Measurements from ENCODE around the gene NPHP4. TPM values are rescaled to one million over a fixed set of nuclear protein-coding genes. Genes with fewer than 3 reads are reported as not detected.
"Not testable (repeated sequence)": the region's sequence is repeated elsewhere in the genome, so short reads cannot be mapped to it uniquely, and the experiment has no call there.

NPHP4 gene
- total and polyA plus RNA-seq, 2 donors = 2.5 to 4.2 TPM

- peak overlapping the region; percentile 50 to 51 for H3K4me3 ChIP-seq (ENCODE audit: low read length in 2 of 2)
- 12% methylated on average over 10 of the region's 10 CpGs for WGBS
- peaks cover 0 to 2% of the 10 kb centered on the region in 2 donors for H3K27me3 ChIP-seq (ENCODE audit: control insufficient read depth in 2 of 2, insufficient read depth in 1 of 2, low read length in 1 of 2)
- H3K9me3 ChIP-seq (ENCODE audit: control insufficient read depth in 2 of 2, insufficient read depth in 1 of 2, low read length in 1 of 2) = no peaks in the 10 kb centered on the region
- peak in 2 of 9 donors; percentile 26 to 27 for DNase-seq (ENCODE audit: low read depth in 6 of 9, low spot score in 9 of 9)
- peak overlapping the region; percentile 89 to 90 for H3K27ac ChIP-seq (ENCODE audit: low read depth in 1 of 2, low read length in 1 of 2)
- peaks cover 33 to 37% of the 10 kb centered on the region in 2 donors for H3K4me1 ChIP-seq (ENCODE audit: control insufficient read depth in 2 of 2, insufficient read depth in 2 of 2, low read length in 2 of 2)
- H3K36me3 ChIP-seq (ENCODE audit: control insufficient read depth in 2 of 2, insufficient read depth in 2 of 2, low read length in 1 of 2) = peaks cover 0 to 8% of the 10 kb centered on the region in 2 donors
These were observed 35.4 kb upstream of the NPHP4 start for GRCh38 chr1:6027591-6027990.

GRCh38 chr1:6026095-6026809, 34.0 kb upstream of the NPHP4 start:
- Histone ChIP-seq H3K4me1 (ENCODE audit: control insufficient read depth in 2 of 2, insufficient read depth in 2 of 2, low read length in 2 of 2) (peaks cover 33 to 37% of the 10 kb centered on the region in 2 donors), H3K9me3 (ENCODE audit: control insufficient read depth in 2 of 2, insufficient read depth in 1 of 2, low read length in 1 of 2) (no peaks in the 10 kb centered on the region), H3K27ac (ENCODE audit: low read depth in 1 of 2, low read length in 1 of 2) (peak overlapping the region; percentile 89 to 90), H3K36me3 (ENCODE audit: control insufficient read depth in 2 of 2, insufficient read depth in 2 of 2, low read length in 1 of 2) (peaks cover 0 to 8% of the 10 kb centered on the region in 2 donors), H3K4me3 (ENCODE audit: low read length in 2 of 2) (peak overlapping the region; percentile 50 to 51), H3K27me3 (ENCODE audit: control insufficient read depth in 2 of 2, insufficient read depth in 1 of 2, low read length in 1 of 2) (peaks cover 0 to 2% of the 10 kb centered on the region in 2 donors)
- DNase-seq (ENCODE audit: low read depth in 6 of 9, low spot score in 9 of 9) = peak; percentile 70 to 95 (median 85)
- WGBS = 3% methylated on average over 34 of the region's 34 CpGs

GRCh38 chr1:6025269-6026094, 33.3 kb upstream of the NPHP4 start:
- 67% methylated on average over 29 of the region's 29 CpGs for WGBS
- H3K36me3 ChIP-seq (ENCODE audit: control insufficient read depth in 2 of 2, insufficient read depth in 2 of 2, low read length in 1 of 2) = peaks cover 0 to 8% of the 10 kb centered on the region in 2 donors
- peak overlapping the region; percentile 50 to 51 for H3K4me3 ChIP-seq (ENCODE audit: low read length in 2 of 2)
- no peaks in the 10 kb centered on the region for H3K9me3 ChIP-seq (ENCODE audit: control insufficient read depth in 2 of 2, insufficient read depth in 1 of 2, low read length in 1 of 2)
- H3K4me1 ChIP-seq (ENCODE audit: control insufficient read depth in 2 of 2, insufficient read depth in 2 of 2, low read length in 2 of 2) = peaks cover 33 to 37% of the 10 kb centered on the region in 2 donors
- no peak for DNase-seq (ENCODE audit: low read depth in 6 of 9, low spot score in 9 of 9)
- H3K27me3 ChIP-seq (ENCODE audit: control insufficient read depth in 2 of 2, insufficient read depth in 1 of 2, low read length in 1 of 2) = peaks cover 0 to 2% of the 10 kb centered on the region in 2 donors
- H3K27ac ChIP-seq (ENCODE audit: low read depth in 1 of 2, low read length in 1 of 2) = peak overlapping the region; percentile 36 to 80

GRCh38 chr1:6024376-6024775, 32.2 kb upstream of the NPHP4 start:
- no peak overlapping the region for H3K4me3 ChIP-seq (ENCODE audit: low read length in 2 of 2)
- peaks cover 33 to 37% of the 10 kb centered on the region in 2 donors for H3K4me1 ChIP-seq (ENCODE audit: control insufficient read depth in 2 of 2, insufficient read depth in 2 of 2, low read length in 2 of 2)
- no peak overlapping the region for H3K27ac ChIP-seq (ENCODE audit: low read depth in 1 of 2, low read length in 1 of 2)
- 88% methylated on average over 6 of the region's 6 CpGs for WGBS
- H3K9me3 ChIP-seq (ENCODE audit: control insufficient read depth in 2 of 2, insufficient read depth in 1 of 2, low read length in 1 of 2) = no peaks in the 10 kb centered on the region
- peaks cover 3 to 4% of the 10 kb centered on the region in 2 donors for H3K36me3 ChIP-seq (ENCODE audit: control insufficient read depth in 2 of 2, insufficient read depth in 2 of 2, low read length in 1 of 2)
- no peak for DNase-seq (ENCODE audit: low read depth in 6 of 9, low spot score in 9 of 9)
- peaks cover 0 to 2% of the 10 kb centered on the region in 2 donors for H3K27me3 ChIP-seq (ENCODE audit: control insufficient read depth in 2 of 2, insufficient read depth in 1 of 2, low read length in 1 of 2)

DNA sequence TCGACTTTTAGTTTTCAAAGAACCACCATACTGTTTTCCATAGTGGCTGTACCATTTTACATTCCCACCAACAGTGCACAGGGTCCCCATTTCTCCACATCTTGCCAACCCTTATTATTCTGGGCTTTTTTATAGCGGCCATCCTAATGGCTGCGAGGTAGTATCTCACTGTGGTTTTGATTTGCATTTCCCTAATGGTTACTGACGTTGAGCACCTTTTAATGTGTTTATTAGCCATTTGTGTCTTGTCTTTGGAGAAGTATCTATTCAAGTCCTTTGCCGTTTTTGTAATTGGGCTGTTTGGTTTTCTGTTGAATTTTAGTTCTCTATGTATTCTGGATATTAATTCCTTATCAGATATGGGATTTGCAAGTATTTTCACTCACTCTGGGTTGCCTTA, 31.1 kb upstream of the NPHP4 start:
- Histone ChIP-seq H3K4me3 (ENCODE audit: low read length in 2 of 2) (no peak overlapping the region), H3K36me3 (ENCODE audit: control insufficient read depth in 2 of 2, insufficient read depth in 2 of 2, low read length in 1 of 2) (peaks cover 0 to 5% of the 10 kb centered on the region in 2 donors), H3K27ac (ENCODE audit: low read depth in 1 of 2, low read length in 1 of 2) (no peak overlapping the region), H3K9me3 (ENCODE audit: control insufficient read depth in 2 of 2, insufficient read depth in 1 of 2, low read length in 1 of 2) (no peaks in the 10 kb centered on the region), H3K27me3 (ENCODE audit: control insufficient read depth in 2 of 2, insufficient read depth in 1 of 2, low read length in 1 of 2) (peaks cover 0 to 2% of the 10 kb centered on the region in 2 donors), H3K4me1 (ENCODE audit: control insufficient read depth in 2 of 2, insufficient read depth in 2 of 2, low read length in 2 of 2) (peaks cover 25 to 31% of the 10 kb centered on the region in 2 donors)
- no peak for DNase-seq (ENCODE audit: low read depth in 6 of 9, low spot score in 9 of 9)
- 94% methylated on average over 5 of the region's 5 CpGs for WGBS

GRCh38 chr1:6022193-6022592, 30.0 kb upstream of the NPHP4 start:
- Histone ChIP-seq H3K27ac (ENCODE audit: low read depth in 1 of 2, low read length in 1 of 2) (no peak overlapping the region), H3K36me3 (ENCODE audit: control insufficient read depth in 2 of 2, insufficient read depth in 2 of 2, low read length in 1 of 2) (peaks cover 0 to 5% of the 10 kb centered on the region in 2 donors), H3K4me3 (ENCODE audit: low read length in 2 of 2) (no peak overlapping the region), H3K9me3 (ENCODE audit: control insufficient read depth in 2 of 2, insufficient read depth in 1 of 2, low read length in 1 of 2) (no peaks in the 10 kb centered on the region), H3K27me3 (ENCODE audit: control insufficient read depth in 2 of 2, insufficient read depth in 1 of 2, low read length in 1 of 2) (peaks cover 0 to 2% of the 10 kb centered on the region in 2 donors), H3K4me1 (ENCODE audit: control insufficient read depth in 2 of 2, insufficient read depth in 2 of 2, low read length in 2 of 2) (peaks cover 15 to 19% of the 10 kb centered on the region in 2 donors)
- DNase-seq (ENCODE audit: low read depth in 6 of 9, low spot score in 9 of 9) = no peak
- 99% methylated on average over 4 of the region's 4 CpGs for WGBS

DNA sequence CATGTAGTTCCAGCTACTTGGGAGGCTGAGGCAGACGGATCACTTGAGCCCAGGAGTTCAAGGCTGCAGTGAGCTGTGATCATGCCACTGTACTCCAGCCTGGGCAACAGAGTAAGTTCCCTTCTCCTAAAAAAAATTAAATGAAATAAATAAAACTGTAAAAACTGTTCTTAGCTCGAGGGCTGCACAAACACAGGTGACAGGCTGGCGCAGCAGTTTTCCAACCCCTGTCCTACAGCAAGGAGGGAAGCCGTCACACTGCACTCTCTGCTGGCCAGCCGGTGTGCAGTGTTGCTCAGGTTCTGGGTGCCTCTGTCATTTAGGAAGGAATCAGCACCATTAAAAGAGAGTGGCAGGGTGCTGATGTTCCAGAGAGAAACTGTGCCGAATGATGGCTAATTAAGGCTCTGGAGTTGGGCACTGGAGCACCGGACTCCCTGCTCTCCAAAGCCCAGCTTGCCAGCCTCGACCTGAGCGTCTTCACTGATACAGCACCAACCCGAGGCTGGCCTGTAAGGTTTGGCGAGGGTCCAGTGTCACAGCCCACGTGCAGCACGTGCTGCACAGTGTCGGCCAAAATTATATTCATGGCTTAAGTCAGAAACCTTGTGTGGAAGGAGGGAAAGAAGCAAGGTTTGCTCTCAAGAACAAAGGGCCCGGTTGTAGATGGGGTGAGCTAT, 27.1 kb upstream of the NPHP4 start:
- H3K4me3 ChIP-seq (ENCODE audit: low read length in 2 of 2) = no peak overlapping the region
- H3K36me3 ChIP-seq (ENCODE audit: control insufficient read depth in 2 of 2, insufficient read depth in 2 of 2, low read length in 1 of 2) = peaks cover 0 to 5% of the 10 kb centered on the region in 2 donors
- H3K27me3 ChIP-seq (ENCODE audit: control insufficient read depth in 2 of 2, insufficient read depth in 1 of 2, low read length in 1 of 2) = no peaks in the 10 kb centered on the region
- 95% methylated on average over 15 of the region's 15 CpGs for WGBS
- DNase-seq (ENCODE audit: low read depth in 6 of 9, low spot score in 9 of 9) = no peak
- no peaks in the 10 kb centered on the region for H3K9me3 ChIP-seq (ENCODE audit: control insufficient read depth in 2 of 2, insufficient read depth in 1 of 2, low read length in 1 of 2)
- no peaks in the 10 kb centered on the region for H3K4me1 ChIP-seq (ENCODE audit: control insufficient read depth in 2 of 2, insufficient read depth in 2 of 2, low read length in 2 of 2)
- no peak overlapping the region for H3K27ac ChIP-seq (ENCODE audit: low read depth in 1 of 2, low read length in 1 of 2)

DNA sequence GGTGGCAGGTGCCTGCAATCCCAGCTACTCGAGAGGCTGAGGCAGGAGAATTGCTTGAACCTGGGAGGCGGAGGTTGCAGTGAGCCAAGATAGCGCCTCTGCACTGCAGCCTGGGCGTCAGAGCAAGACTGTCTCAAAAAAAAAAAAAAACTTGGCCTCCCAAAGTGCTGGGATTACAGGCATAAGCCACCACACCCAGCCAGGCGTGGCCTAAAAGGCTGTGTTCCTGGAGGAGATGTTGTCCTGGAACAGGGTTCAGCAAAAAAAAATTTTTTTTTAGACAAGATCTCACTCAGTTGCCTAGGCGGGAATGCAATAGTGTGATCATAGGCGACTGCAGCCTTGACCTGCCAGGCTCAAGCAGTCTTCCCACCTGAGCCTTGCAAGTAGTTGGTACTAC, 25.4 kb upstream of the NPHP4 start:
- WGBS = 95% methylated on average over 7 of the region's 7 CpGs
- not testable (repeated sequence) for H3K36me3 ChIP-seq (ENCODE audit: control insufficient read depth in 2 of 2, insufficient read depth in 2 of 2, low read length in 1 of 2)

More for the DNA sequence above, 25.4 kb upstream of the NPHP4 start:
- not testable (repeated sequence) for DNase-seq (ENCODE audit: low read depth in 6 of 9, low spot score in 9 of 9); H3K9me3 ChIP-seq (ENCODE audit: control insufficient read depth in 2 of 2, insufficient read depth in 1 of 2, low read length in 1 of 2); H3K27ac ChIP-seq (ENCODE audit: low read depth in 1 of 2, low read length in 1 of 2); H3K27me3 ChIP-seq (ENCODE audit: control insufficient read depth in 2 of 2, insufficient read depth in 1 of 2, low read length in 1 of 2); H3K4me1 ChIP-seq (ENCODE audit: control insufficient read depth in 2 of 2, insufficient read depth in 2 of 2, low read length in 2 of 2); H3K4me3 ChIP-seq (ENCODE audit: low read length in 2 of 2)

Measured in thymus (tissue), 11 donors.